Measurements from ENCODE around the gene ZNFX1. TPM values are rescaled to one million over a fixed set of nuclear protein-coding genes. Genes with fewer than 3 reads are reported as not detected.
A peak's percentile ranks its signal among the peaks of the same experiment; 100 is the strongest.

The ZNFX1 gene
- polyA plus RNA-seq, 1 of the 3 experiments (the other 2 are of a cell fraction) = 3.9 TPM

DNA sequence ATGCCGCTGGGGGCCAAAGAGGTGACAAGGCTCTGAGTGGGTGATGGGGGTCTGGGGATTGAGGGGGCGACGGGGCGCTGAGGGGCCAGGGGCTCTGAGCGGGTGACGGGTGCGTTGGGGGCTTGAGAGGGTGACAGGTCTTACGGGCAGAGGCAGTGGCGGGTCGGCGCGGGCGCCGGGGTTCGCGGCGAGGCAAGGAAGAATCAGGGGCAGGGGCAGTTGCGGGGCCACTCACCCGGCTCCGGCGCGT, 146 bp downstream of the ZNFX1 start:
- H4K20me1 ChIP-seq (ENCODE audit: insufficient read depth) = peaks cover 47% of the 10 kb centered on the region
- peak overlapping the region; percentile 95; a peak in 3 of 4 replicates for H3K27ac ChIP-seq (ENCODE audit: low read depth in 2 of 2, low read length in 1 of 2)
- no peak for DNase-seq
- TF ChIP-seq RAD21 (IDR thresholded peaks at IDR 0.05; ENCODE audit: low read length) (no peak), MEF2A (IDR thresholded peaks at IDR 0.05; ENCODE audit: borderline replicate concordance, low read depth) (no peak), GABPA (IDR thresholded peaks at IDR 0.05; ENCODE audit: low read depth) (no peak), RFX5 (IDR thresholded peaks at IDR 0.05; ENCODE audit: low read length) (no peak), YY1 (IDR thresholded peaks at IDR 0.05; ENCODE audit: low read depth) (no peak), RCOR1 (IDR thresholded peaks at IDR 0.05; ENCODE audit: low read length) (no peak), REST (IDR thresholded peaks at IDR 0.05; ENCODE audit: low read depth, low read length) (no peak), TAF1 (IDR thresholded peaks at IDR 0.05; ENCODE audit: borderline replicate concordance, low read depth, low read length) (no peak), SIN3A (IDR thresholded peaks at IDR 0.05; ENCODE audit: borderline replicate concordance, low read depth, low read length) (no peak; the same call in 1 of the 2 replicates), RXRA (IDR thresholded peaks at IDR 0.05; ENCODE audit: borderline replicate concordance, low read depth) (no peak), GATA2 (CRISPR knock-in tag; IDR thresholded peaks at IDR 0.05) (no peak), FOXJ3 (CRISPR knock-in tag; IDR thresholded peaks at IDR 0.05) (no peak), CTCF (IDR thresholded peaks at IDR 0.05) (no peak), CHD2 (IDR thresholded peaks at IDR 0.05; ENCODE audit: low read length, partially characterized antibody) (no peak), FOSL2 (IDR thresholded peaks at IDR 0.05; ENCODE audit: borderline replicate concordance, low read depth) (no peak), NRF1 (IDR thresholded peaks at IDR 0.05; ENCODE audit: low read depth, low read length) (no peak), JUND (IDR thresholded peaks at IDR 0.05) (no peak), TCF12 (IDR thresholded peaks at IDR 0.05) (no peak)
- TF ChIP-seq, protein P1, sequence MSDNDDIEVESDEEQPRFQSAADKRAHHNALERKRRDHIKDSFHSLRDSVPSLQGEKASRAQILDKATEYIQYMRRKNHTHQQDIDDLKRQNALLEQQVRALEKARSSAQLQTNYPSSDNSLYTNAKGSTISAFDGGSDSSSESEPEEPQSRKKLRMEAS (IDR thresholded peaks at IDR 0.05; ENCODE audit: low read depth) = no peak
- TF ChIP-seq, protein P2, sequence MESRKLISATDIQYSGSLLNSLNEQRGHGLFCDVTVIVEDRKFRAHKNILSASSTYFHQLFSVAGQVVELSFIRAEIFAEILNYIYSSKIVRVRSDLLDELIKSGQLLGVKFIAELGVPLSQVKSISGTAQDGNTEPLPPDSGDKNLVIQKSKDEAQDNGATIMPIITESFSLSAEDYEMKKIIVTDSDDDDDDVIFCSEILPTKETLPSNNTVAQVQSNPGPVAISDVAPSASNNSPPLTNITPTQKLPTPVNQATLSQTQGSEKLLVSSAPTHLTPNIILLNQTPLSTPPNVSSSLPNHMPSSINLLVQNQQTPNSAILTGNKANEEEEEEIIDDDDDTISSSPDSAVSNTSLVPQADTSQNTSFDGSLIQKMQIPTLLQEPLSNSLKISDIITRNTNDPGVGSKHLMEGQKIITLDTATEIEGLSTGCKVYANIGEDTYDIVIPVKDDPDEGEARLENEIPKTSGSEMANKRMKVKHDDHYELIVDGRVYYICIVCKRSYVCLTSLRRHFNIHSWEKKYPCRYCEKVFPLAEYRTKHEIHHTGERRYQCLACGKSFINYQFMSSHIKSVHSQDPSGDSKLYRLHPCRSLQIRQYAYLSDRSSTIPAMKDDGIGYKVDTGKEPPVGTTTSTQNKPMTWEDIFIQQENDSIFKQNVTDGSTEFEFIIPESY (IDR thresholded peaks at IDR 0.05; ENCODE audit: borderline replicate concordance, low read depth) = no peak
- H3F3A ChIP-seq (replicated peaks; ENCODE audit: insufficient read depth) = peaks cover 55% of the 10 kb centered on the region
- H3K9ac ChIP-seq = peak overlapping the region; percentile 96
- ChIA-PET POLR2A (interaction anchor here (0.6 to 1.0 kb wide), 7 partner anchors 10 to 32 kb away, joined by 3 to 9 read pairs (median 3); no protein-coding TSS in a partner anchor), CTCF (no interaction called here)
- peaks cover 13% of the 10 kb centered on the region in 2 experiments; a peak in 3 of 4 replicates for H3K4me1 ChIP-seq (ENCODE audit: control insufficient read depth in 1 of 2, insufficient read depth in 2 of 2, low read depth in 1 of 2, low read length in 1 of 2)
- H3K4me2 ChIP-seq = peak overlapping the region; percentile 89
- H3K27me3 ChIP-seq (ENCODE audit: insufficient read depth) = no peaks in the 10 kb centered on the region
- H3K79me2 ChIP-seq (ENCODE audit: insufficient read depth) = peaks cover 94% of the 10 kb centered on the region
- peak overlapping the region; percentile 65 to 90 for H3K4me3 ChIP-seq (ENCODE audit: low read depth in 2 of 2, low read length in 1 of 2)
- H3K36me3 ChIP-seq (replicated peaks in 1 of 2; ENCODE audit: control insufficient read depth in 1 of 2, insufficient read depth in 2 of 2, low read length in 1 of 2) = peaks cover 44 to 69% of the 10 kb centered on the region in 2 experiments
- H3K9me2 ChIP-seq = no peaks in the 10 kb centered on the region
- WGBS (ENCODE audit: low lambda C conversion rate) = 2% methylated on average over 7 of the region's 22 CpGs
- peaks cover 11% of the 10 kb centered on the region; the same call in 1 of the 2 replicates for H3K9me3 ChIP-seq
- no peak overlapping the region; the same call in 1 of the 2 replicates for H2AFZ ChIP-seq (ENCODE audit: low read depth)
